Sigmoid colon (tissue), 4 donors: Measurements from ENCODE around the gene PPME1.

Source experiments
- POLR2AphosphoS5 ChIP-seq, 4 donors: sonication (generic); formaldehyde crosslinking; IDR thresholded peaks; one replicate each; pipeline ENCODE4 v1.6.1; 2017; ENCODE audit warnings: antibody characterized with exemption in 4 of 4
- TF ChIP-seq, protein P1 (sequence below), 4 experiments: fragments of 450-650 bp in 3 of 4; fragments of 200-600 bp in 1 of 4; IDR thresholded peaks; one replicate each; pipeline ENCODE4 v1.5.1; 2016 to 2019; ENCODE audit warnings: antibody characterized with exemption in 4 of 4, mild to moderate bottlenecking in 3 of 4, moderate library complexity in 2 of 4

DNA sequence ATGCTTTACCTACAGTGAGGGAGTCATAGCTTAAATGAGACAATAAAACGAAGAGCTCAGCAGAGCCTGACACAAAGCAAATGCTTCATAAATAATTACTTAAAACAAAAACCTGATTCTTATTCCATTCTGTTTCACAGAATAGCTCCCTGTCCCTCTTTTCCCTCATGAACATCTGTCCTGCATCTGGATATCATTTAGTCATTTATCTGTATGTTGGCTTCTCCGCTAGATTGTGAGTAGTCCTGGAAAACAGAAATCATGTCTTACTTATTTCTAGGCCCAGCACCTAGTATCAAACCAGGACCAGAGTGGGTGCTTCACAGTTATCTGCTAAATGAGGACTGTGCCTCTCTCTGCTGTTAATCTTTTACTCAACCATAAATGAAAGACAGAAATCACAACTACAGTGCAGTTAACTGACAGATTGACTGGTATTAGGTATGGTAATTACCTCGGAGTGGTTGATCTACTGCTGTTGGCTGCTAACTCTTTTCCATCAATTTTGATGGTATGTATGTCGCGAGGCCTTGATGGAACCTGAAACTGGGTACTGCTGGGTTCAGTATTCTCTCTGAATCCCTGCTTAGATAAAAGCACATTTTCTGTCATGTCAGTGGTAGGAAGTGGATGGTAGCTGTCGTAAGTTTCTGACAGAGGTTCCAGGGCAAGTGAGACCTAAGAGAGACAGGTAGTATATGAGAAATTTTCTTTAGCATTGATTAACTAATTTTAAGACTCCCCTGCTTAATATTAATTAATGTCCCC is 31.8 kb upstream of the PPME1 start:
- no peak for TF ChIP-seq POLR2AphosphoS5 (IDR thresholded peaks at IDR 0.05)
- TF ChIP-seq, protein P1, sequence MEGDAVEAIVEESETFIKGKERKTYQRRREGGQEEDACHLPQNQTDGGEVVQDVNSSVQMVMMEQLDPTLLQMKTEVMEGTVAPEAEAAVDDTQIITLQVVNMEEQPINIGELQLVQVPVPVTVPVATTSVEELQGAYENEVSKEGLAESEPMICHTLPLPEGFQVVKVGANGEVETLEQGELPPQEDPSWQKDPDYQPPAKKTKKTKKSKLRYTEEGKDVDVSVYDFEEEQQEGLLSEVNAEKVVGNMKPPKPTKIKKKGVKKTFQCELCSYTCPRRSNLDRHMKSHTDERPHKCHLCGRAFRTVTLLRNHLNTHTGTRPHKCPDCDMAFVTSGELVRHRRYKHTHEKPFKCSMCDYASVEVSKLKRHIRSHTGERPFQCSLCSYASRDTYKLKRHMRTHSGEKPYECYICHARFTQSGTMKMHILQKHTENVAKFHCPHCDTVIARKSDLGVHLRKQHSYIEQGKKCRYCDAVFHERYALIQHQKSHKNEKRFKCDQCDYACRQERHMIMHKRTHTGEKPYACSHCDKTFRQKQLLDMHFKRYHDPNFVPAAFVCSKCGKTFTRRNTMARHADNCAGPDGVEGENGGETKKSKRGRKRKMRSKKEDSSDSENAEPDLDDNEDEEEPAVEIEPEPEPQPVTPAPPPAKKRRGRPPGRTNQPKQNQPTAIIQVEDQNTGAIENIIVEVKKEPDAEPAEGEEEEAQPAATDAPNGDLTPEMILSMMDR (IDR thresholded peaks at IDR 0.05), result no peak
